ENCODE data around the gene NT5C.

GRCh38 chr17:75099881-75100595 lies 31.5 kb downstream of the NT5C start:
- no peak for TF ChIP-seq POLR2A (IDR thresholded peaks at IDR 0.05; ENCODE audit: borderline replicate concordance, extremely low read depth, insufficient read depth, insufficient read length)
- TF ChIP-seq MAX (IDR thresholded peaks at IDR 0.05): no peak
- no peak for TF ChIP-seq CTCF (IDR thresholded peaks at IDR 0.05 in 2 of 3, conservative IDR thresholded peaks at IDR 0.05 in 1 of 3; ENCODE audit: borderline replicate concordance in 1 of 3, insufficient read depth in 1 of 3, low read depth in 2 of 3, low read length in 2 of 3)
- no peak for TF ChIP-seq EZH2phosphoT487 (IDR thresholded peaks at IDR 0.05; ENCODE audit: borderline replicate concordance)
- TF ChIP-seq CEBPB (IDR thresholded peaks at IDR 0.05; ENCODE audit: low read depth): no peak
- no peak for TF ChIP-seq POLR2AphosphoS5 (IDR thresholded peaks at IDR 0.05; ENCODE audit: low read depth, low read length)

All from HCT116 (cell line).